ENCODE data around the gene CALD1.

The CALD1 gene

GRCh38 chr7:134834689-134835462 is 55.4 kb downstream of the CALD1 start:
- TF ChIP-seq GATA1 (IDR thresholded peaks at IDR 0.05; ENCODE audit: low read depth, low read length) (peak; percentile 74), POLR2A (IDR thresholded peaks at IDR 0.05; ENCODE audit: low read length) (no peak)
- peak; percentile 85 to 96 for DNase-seq

- no peak for DNase-seq
- no peak for TF ChIP-seq GATA1 (IDR thresholded peaks at IDR 0.05; ENCODE audit: low read depth, low read length)
- TF ChIP-seq POLR2A (IDR thresholded peaks at IDR 0.05; ENCODE audit: low read length): no peak
These were observed 56.0 kb downstream of the CALD1 start for GRCh38 chr7:134835463-134835823.

- DNase-seq: no peak
- TF ChIP-seq POLR2A (IDR thresholded peaks at IDR 0.05; ENCODE audit: low read length) (no peak), GATA1 (IDR thresholded peaks at IDR 0.05; ENCODE audit: low read depth, low read length) (no peak)
These were observed 57.0 kb downstream of the CALD1 start for GRCh38 chr7:134836447-134836846.

GRCh38 chr7:134839298-134839697 is 59.9 kb downstream of the CALD1 start:
- no peak for DNase-seq
- no peak for TF ChIP-seq POLR2A (IDR thresholded peaks at IDR 0.05; ENCODE audit: low read length)
- no peak for TF ChIP-seq GATA1 (IDR thresholded peaks at IDR 0.05; ENCODE audit: low read depth, low read length)

- no peak for DNase-seq
- no peak for TF ChIP-seq GATA1 (IDR thresholded peaks at IDR 0.05; ENCODE audit: low read depth, low read length)
- no peak for TF ChIP-seq POLR2A (IDR thresholded peaks at IDR 0.05; ENCODE audit: low read length)
These were observed 62.6 kb downstream of the CALD1 start for GRCh38 chr7:134842062-134842461.

- DNase-seq: no peak
- no peak for TF ChIP-seq POLR2A (IDR thresholded peaks at IDR 0.05; ENCODE audit: low read length)
- TF ChIP-seq GATA1 (IDR thresholded peaks at IDR 0.05; ENCODE audit: low read depth, low read length): no peak
These were observed 63.5 kb downstream of the CALD1 start for GRCh38 chr7:134842886-134843430.

- DNase-seq: no peak
- no peak for TF ChIP-seq GATA1 (IDR thresholded peaks at IDR 0.05; ENCODE audit: low read depth, low read length)
- no peak for TF ChIP-seq POLR2A (IDR thresholded peaks at IDR 0.05; ENCODE audit: low read length)
These were observed 64.8 kb downstream of the CALD1 start for GRCh38 chr7:134844200-134844599.

GRCh38 chr7:134845461-134845860 is 66.0 kb downstream of the CALD1 start:
- peak; percentile 19 to 32 for DNase-seq
- TF ChIP-seq POLR2A (IDR thresholded peaks at IDR 0.05; ENCODE audit: low read length): no peak

GRCh38 chr7:134847851-134848588 is 68.6 kb downstream of the CALD1 start:
- no peak for DNase-seq
- no peak for TF ChIP-seq POLR2A (IDR thresholded peaks at IDR 0.05; ENCODE audit: low read length)
- no peak for TF ChIP-seq GATA1 (IDR thresholded peaks at IDR 0.05; ENCODE audit: low read depth, low read length)

- TF ChIP-seq POLR2A (IDR thresholded peaks at IDR 0.05; ENCODE audit: low read length): no peak
- TF ChIP-seq GATA1 (IDR thresholded peaks at IDR 0.05; ENCODE audit: low read depth, low read length): no peak
- DNase-seq: no peak
These were observed 70.6 kb downstream of the CALD1 start for GRCh38 chr7:134850066-134850465.

GRCh38 chr7:134851141-134851540 is 71.7 kb downstream of the CALD1 start:
- no peak for DNase-seq
- TF ChIP-seq POLR2A (IDR thresholded peaks at IDR 0.05; ENCODE audit: low read length): no peak
- no peak for TF ChIP-seq GATA1 (IDR thresholded peaks at IDR 0.05; ENCODE audit: low read depth, low read length)

- TF ChIP-seq POLR2A (IDR thresholded peaks at IDR 0.05; ENCODE audit: low read length): no peak
- no peak for TF ChIP-seq GATA1 (IDR thresholded peaks at IDR 0.05; ENCODE audit: low read depth, low read length)
- DNase-seq: no peak
These were observed 73.2 kb downstream of the CALD1 start for GRCh38 chr7:134852625-134853024.

GRCh38 chr7:134854816-134855215 is 75.4 kb downstream of the CALD1 start:
- no peak for DNase-seq
- no peak for TF ChIP-seq GATA1 (IDR thresholded peaks at IDR 0.05; ENCODE audit: low read depth, low read length)
- TF ChIP-seq POLR2A (IDR thresholded peaks at IDR 0.05; ENCODE audit: low read length): no peak

GRCh38 chr7:134855442-134855841 is 76.0 kb downstream of the CALD1 start:
- TF ChIP-seq GATA1 (IDR thresholded peaks at IDR 0.05; ENCODE audit: low read depth, low read length): no peak
- TF ChIP-seq POLR2A (IDR thresholded peaks at IDR 0.05; ENCODE audit: low read length): no peak
- no peak for DNase-seq

- TF ChIP-seq GATA1 (IDR thresholded peaks at IDR 0.05; ENCODE audit: low read depth, low read length) (no peak), POLR2A (IDR thresholded peaks at IDR 0.05; ENCODE audit: low read length) (no peak)
- no peak for DNase-seq
These were observed 76.7 kb downstream of the CALD1 start for GRCh38 chr7:134856091-134856490.
